B cell (primary cell): Measurements from ENCODE around the gene TPH2.

Source experiments
- EZH2 ChIP-seq: IDR thresholded peaks from 2 replicates; pipeline ENCODE4 v1.6.1; 2012; ENCODE audit warnings: borderline replicate concordance, low read depth, mild to moderate bottlenecking, moderate library complexity, low read length; ENCODE audit not compliant: insufficient read depth, poor library complexity, severe bottlenecking
- TF ChIP-seq, protein P1 (sequence below): fragments of 200-600 bp; IDR thresholded peaks from one replicate; pipeline ENCODE4 v1.8.0; 2022; ENCODE audit warnings: antibody characterized with exemption, mild to moderate bottlenecking

- TF ChIP-seq, protein P1, sequence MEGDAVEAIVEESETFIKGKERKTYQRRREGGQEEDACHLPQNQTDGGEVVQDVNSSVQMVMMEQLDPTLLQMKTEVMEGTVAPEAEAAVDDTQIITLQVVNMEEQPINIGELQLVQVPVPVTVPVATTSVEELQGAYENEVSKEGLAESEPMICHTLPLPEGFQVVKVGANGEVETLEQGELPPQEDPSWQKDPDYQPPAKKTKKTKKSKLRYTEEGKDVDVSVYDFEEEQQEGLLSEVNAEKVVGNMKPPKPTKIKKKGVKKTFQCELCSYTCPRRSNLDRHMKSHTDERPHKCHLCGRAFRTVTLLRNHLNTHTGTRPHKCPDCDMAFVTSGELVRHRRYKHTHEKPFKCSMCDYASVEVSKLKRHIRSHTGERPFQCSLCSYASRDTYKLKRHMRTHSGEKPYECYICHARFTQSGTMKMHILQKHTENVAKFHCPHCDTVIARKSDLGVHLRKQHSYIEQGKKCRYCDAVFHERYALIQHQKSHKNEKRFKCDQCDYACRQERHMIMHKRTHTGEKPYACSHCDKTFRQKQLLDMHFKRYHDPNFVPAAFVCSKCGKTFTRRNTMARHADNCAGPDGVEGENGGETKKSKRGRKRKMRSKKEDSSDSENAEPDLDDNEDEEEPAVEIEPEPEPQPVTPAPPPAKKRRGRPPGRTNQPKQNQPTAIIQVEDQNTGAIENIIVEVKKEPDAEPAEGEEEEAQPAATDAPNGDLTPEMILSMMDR, result no peak
- TF ChIP-seq EZH2, result no peak
Measured at GRCh38 chr12:71980538-71980937, 41.9 kb downstream of the TPH2 start.
